Motor neuron (in vitro differentiated cells): ENCODE measurements around the gene SEMA5A. TPM values are rescaled to one million over a fixed set of nuclear protein-coding genes. Genes with fewer than 3 reads are reported as not detected.

Experiments used
- ATAC-seq, 8 experiments: fragments of 200-7000 bp; cut with Tn5 transposase; replicated peaks in 6 of 8; 2 replicates each; pipeline ENCODE4 v1.8.0; 2021; ENCODE audit warnings: mild to moderate bottlenecking in 8 of 8, moderate library complexity in 8 of 8
- H3K27ac ChIP-seq, 2 donors: fragments of 250-450 bp; sonication (Bioruptor Pico); 2 replicates each; pipeline ENCODE4 v1.9.0; 2021; ENCODE audit warnings: antibody characterized with exemption in 2 of 2, mild to moderate bottlenecking in 2 of 2, moderate library complexity in 1 of 2
- H3K4me1 ChIP-seq, 2 donors: fragments of 250-450 bp; sonication (Bioruptor Pico); replicated peaks in 1 of 2; 2 replicates each; pipeline ENCODE4 v1.6.1; 2021; ENCODE audit warnings: antibody characterized with exemption in 2 of 2, mild to moderate bottlenecking in 2 of 2, moderate library complexity in 1 of 2
- H3K4me3 ChIP-seq, 5 donors: fragments of 250-450 bp; sonication (Bioruptor Pico); 2 replicates each; pipeline ENCODE4 v1.9.0; 2021; ENCODE audit warnings: antibody characterized with exemption in 5 of 5, mild to moderate bottlenecking in 5 of 5, moderate library complexity in 4 of 5
- WGBS, 10 experiments: fragments of 450-650 bp; shearing (Covaris generic); methylation state at CpG; one replicate each; pipeline ENCODE4 v1.0.0; 2022; 5-methylcytosine and 5-hydroxymethylcytosine counted together
- in situ Hi-C, 9 experiments: fragments of 400-800 bp; cut with MboI; loops; one replicate each; pipeline ENCODE4 v1.15.0; 2021; ENCODE audit warnings: low sequenced_read_pairs in 9 of 9, low pct_unique_long_range_greater_than_20kb in 2 of 9; ENCODE audit not compliant: unreplicated experiment in 9 of 9
- total RNA-seq, 8 experiments: library from RNA; unstranded; fragments of 300-600 nt; gene quantifications; 2 replicates each; pipeline versions ENCODE4 v1.2.3 to v1.2.4, GENCODE V29; 2022

Gene SEMA5A
- total RNA-seq, 8 experiments from 2014 or later = 0.73 to 98.5 (median 17.5) TPM

GRCh38 chr5:9112520-9113291 lies 433.2 kb downstream of the SEMA5A start:
- no peak overlapping the region for H3K27ac ChIP-seq
- ATAC-seq = peak in 1 of 8 experiments; percentile 32
- no peak overlapping the region for H3K4me3 ChIP-seq
- H3K4me1 ChIP-seq = no peaks in the 10 kb centered on the region
- 73 to 100% (median 86%) methylated on average over 1 to 4 of the region's 4 CpGs; no CpG with 5 or more reads in 1 of the 10 experiments for WGBS, 10 experiments
- in situ Hi-C loops = no loop called here

- H3K27ac ChIP-seq = no peak overlapping the region
- peaks cover under 1 to 6% of the 10 kb centered on the region in 2 donors for H3K4me1 ChIP-seq
- ATAC-seq = peak in 3 of 8 experiments; percentile 34 to 79 (median 48)
- no peak overlapping the region for H3K4me3 ChIP-seq
- 0 to 100% (median 72%) methylated on average over 1 to 6 of the region's 6 CpGs; no CpG with 5 or more reads in 3 of the 10 experiments for WGBS, 10 experiments
- in situ Hi-C loops = no loop called here
These were observed 437.7 kb downstream of the SEMA5A start for GRCh38 chr5:9108162-9108561.

GRCh38 chr5:9105851-9106250 lies 440.0 kb downstream of the SEMA5A start:
- in situ Hi-C loops = no loop called here
- Histone ChIP-seq H3K4me3 (no peak overlapping the region), H3K27ac (no peak overlapping the region), H3K4me1 (peaks cover 5 to 10% of the 10 kb centered on the region in 2 donors)
- no peak for ATAC-seq
- 60 to 100% (median 91%) methylated on average over 1 to 3 of the region's 3 CpGs for WGBS, 10 experiments

- ATAC-seq = no peak
- peaks cover 5 to 10% of the 10 kb centered on the region in 2 donors for H3K4me1 ChIP-seq
- in situ Hi-C loops = no loop called here
- WGBS, 10 experiments = 40 to 100% (median 83%) methylated on average over 1 to 3 of the region's 3 CpGs; no CpG with 5 or more reads in 2 of the 10 experiments
- no peak overlapping the region for H3K4me3 ChIP-seq
- no peak overlapping the region for H3K27ac ChIP-seq
These were observed 441.1 kb downstream of the SEMA5A start for GRCh38 chr5:9104571-9105339.

GRCh38 chr5:9103290-9103689 lies 442.6 kb downstream of the SEMA5A start:
- no peak overlapping the region for H3K27ac ChIP-seq
- no peak overlapping the region for H3K4me3 ChIP-seq
- H3K4me1 ChIP-seq = peaks cover 5 to 10% of the 10 kb centered on the region in 2 donors
- 27 to 96% (median 67%) methylated on average over 1 to 4 of the region's 4 CpGs; no CpG with 5 or more reads in 1 of the 10 experiments for WGBS, 10 experiments
- peak in 5 of 8 experiments; percentile 45 to 86 (median 78) for ATAC-seq
- in situ Hi-C loops = no loop called here

- no peak overlapping the region for H3K27ac ChIP-seq
- H3K4me1 ChIP-seq = peaks cover 5 to 10% of the 10 kb centered on the region in 2 donors
- no peak overlapping the region for H3K4me3 ChIP-seq
- in situ Hi-C loops = no loop called here
- peak in 1 of 8 experiments; percentile 55 for ATAC-seq
- 60 to 100% (median 85%) methylated on average over 1 to 2 of the region's 2 CpGs; no CpG with 5 or more reads in 5 of the 10 experiments for WGBS, 10 experiments
These were observed 446.2 kb downstream of the SEMA5A start for GRCh38 chr5:9099689-9100088.

GRCh38 chr5:9098990-9099389 lies 446.9 kb downstream of the SEMA5A start:
- peaks cover 5 to 9% of the 10 kb centered on the region in 2 donors for H3K4me1 ChIP-seq
- no peak for ATAC-seq
- WGBS, 10 experiments = 60 to 100% (median 96%) methylated on average over 1 of the region's 1 CpG
- in situ Hi-C loops = no loop called here
- H3K4me3 ChIP-seq = no peak overlapping the region
- no peak overlapping the region for H3K27ac ChIP-seq

GRCh38 chr5:9094582-9094981 lies 451.3 kb downstream of the SEMA5A start:
- ATAC-seq = no peak
- WGBS, 10 experiments = 15 to 92% (median 77%) methylated on average over 1 to 6 of the region's 6 CpGs
- Histone ChIP-seq H3K4me1 (no peaks in the 10 kb centered on the region), H3K27ac (no peak overlapping the region), H3K4me3 (no peak overlapping the region)
- in situ Hi-C loops = no loop called here

GRCh38 chr5:9091896-9092662 lies 453.8 kb downstream of the SEMA5A start:
- no peaks in the 10 kb centered on the region for H3K4me1 ChIP-seq
- no peak for ATAC-seq
- in situ Hi-C loops = no loop called here
- no peak overlapping the region for H3K4me3 ChIP-seq
- WGBS, 10 experiments = 60 to 100% (median 94%) methylated on average over 1 to 5 of the region's 5 CpGs; no CpG with 5 or more reads in 1 of the 10 experiments
- no peak overlapping the region for H3K27ac ChIP-seq

- ATAC-seq = no peak
- in situ Hi-C loops = no loop called here
- 81 to 100% (median 93%) methylated on average over 1 to 7 of the region's 7 CpGs for WGBS, 10 experiments
- Histone ChIP-seq H3K4me1 (no peaks in the 10 kb centered on the region), H3K4me3 (no peak overlapping the region), H3K27ac (no peak overlapping the region)
These were observed 455.4 kb downstream of the SEMA5A start for GRCh38 chr5:9090381-9091026.

- WGBS, 10 experiments = 80 to 100% (median 88%) methylated on average over 1 of the region's 1 CpG; no CpG with 5 or more reads in 5 of the 10 experiments
- peak in 1 of 8 experiments; percentile 74 for ATAC-seq
- H3K4me1 ChIP-seq = no peaks in the 10 kb centered on the region
- no peak overlapping the region for H3K27ac ChIP-seq
- in situ Hi-C loops = no loop called here
- no peak overlapping the region for H3K4me3 ChIP-seq
These were observed 456.0 kb downstream of the SEMA5A start for GRCh38 chr5:9089893-9090292.

GRCh38 chr5:9082996-9083395 lies 462.9 kb downstream of the SEMA5A start:
- no peaks in the 10 kb centered on the region for H3K4me1 ChIP-seq
- no peak for ATAC-seq
- H3K4me3 ChIP-seq = no peak overlapping the region
- in situ Hi-C loops = no loop called here
- 0 to 100% (median 60%) methylated on average over 1 of the region's 1 CpG; no CpG with 5 or more reads in 1 of the 10 experiments for WGBS, 10 experiments
- no peak overlapping the region for H3K27ac ChIP-seq
